Activated CD4-positive, alpha-beta T cell treated with anti-CD3 and anti-CD28 coated beads for 24 hours (primary cell): ENCODE data around the gene HS6ST1.
"Not testable (repeated sequence)": the region's sequence is repeated elsewhere in the genome, so short reads cannot be mapped to it uniquely, and the experiment has no call there.

Experiments
- DNase-seq, 2 donors: peaks; one replicate each; pipeline ENCODE4 v3.0.0-alpha.2; 2020; ENCODE audit warnings: low read depth in 2 of 2

HS6ST1 gene

GRCh38 chr2:128321784-128322714, 3.4 kb upstream of the HS6ST1 start:
- peak; percentile 69 to 73 for DNase-seq

GRCh38 chr2:128320906-128321771, 2.5 kb upstream of the HS6ST1 start:
- DNase-seq: no peak

GRCh38 chr2:128320192-128320905, 1.7 kb upstream of the HS6ST1 start:
- no peak for DNase-seq

- DNase-seq: no peak
Measured at GRCh38 chr2:128319631-128320191, 1.0 kb upstream of the HS6ST1 start.

DNA sequence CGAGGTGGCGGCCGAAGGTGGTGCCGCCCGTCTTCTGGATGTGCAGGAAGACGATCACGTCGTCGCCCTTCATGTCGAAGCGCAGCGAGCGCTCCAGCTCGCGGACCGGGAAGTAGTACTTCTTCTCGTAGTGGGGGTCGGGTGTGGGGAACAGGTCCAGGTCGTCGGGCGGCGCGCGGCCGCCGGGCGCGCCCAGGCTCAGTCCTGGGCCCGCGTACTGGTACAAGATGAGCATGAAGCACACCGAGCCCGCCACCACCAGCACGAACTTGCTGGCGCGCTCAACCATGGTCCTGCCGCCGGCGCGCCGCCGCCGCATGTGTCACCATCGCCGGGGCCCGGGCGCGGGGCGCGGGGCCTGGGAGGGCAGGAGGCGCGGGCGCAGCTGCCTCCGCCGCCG, 423 bp downstream of the HS6ST1 start:
- DNase-seq: not testable (repeated sequence)

GRCh38 chr2:128317899-128318225, 806 bp downstream of the HS6ST1 start:
- not testable (repeated sequence) for DNase-seq

GRCh38 chr2:128317181-128317898, 1.3 kb downstream of the HS6ST1 start:
- DNase-seq: no peak

DNA sequence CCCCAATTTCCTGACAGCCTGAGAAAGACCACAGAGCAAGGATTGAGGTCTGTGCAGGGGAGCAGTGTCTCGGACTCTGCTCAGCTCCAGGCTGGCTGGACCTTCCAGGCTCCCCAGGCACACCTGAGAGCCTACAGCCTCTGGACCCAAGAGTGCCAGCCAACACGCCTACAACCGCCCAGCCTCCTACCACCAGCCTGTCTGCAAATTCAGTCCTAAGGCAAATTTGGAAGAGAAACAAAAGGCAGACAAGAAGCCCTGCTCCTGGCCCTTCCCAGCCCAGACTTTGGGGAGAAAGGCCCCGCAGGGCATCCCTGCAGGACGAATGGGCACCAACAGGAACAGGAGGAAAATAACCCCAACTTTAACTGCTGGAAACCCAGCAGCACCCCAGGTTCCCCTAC, 1.9 kb downstream of the HS6ST1 start:
- no peak for DNase-seq

DNA sequence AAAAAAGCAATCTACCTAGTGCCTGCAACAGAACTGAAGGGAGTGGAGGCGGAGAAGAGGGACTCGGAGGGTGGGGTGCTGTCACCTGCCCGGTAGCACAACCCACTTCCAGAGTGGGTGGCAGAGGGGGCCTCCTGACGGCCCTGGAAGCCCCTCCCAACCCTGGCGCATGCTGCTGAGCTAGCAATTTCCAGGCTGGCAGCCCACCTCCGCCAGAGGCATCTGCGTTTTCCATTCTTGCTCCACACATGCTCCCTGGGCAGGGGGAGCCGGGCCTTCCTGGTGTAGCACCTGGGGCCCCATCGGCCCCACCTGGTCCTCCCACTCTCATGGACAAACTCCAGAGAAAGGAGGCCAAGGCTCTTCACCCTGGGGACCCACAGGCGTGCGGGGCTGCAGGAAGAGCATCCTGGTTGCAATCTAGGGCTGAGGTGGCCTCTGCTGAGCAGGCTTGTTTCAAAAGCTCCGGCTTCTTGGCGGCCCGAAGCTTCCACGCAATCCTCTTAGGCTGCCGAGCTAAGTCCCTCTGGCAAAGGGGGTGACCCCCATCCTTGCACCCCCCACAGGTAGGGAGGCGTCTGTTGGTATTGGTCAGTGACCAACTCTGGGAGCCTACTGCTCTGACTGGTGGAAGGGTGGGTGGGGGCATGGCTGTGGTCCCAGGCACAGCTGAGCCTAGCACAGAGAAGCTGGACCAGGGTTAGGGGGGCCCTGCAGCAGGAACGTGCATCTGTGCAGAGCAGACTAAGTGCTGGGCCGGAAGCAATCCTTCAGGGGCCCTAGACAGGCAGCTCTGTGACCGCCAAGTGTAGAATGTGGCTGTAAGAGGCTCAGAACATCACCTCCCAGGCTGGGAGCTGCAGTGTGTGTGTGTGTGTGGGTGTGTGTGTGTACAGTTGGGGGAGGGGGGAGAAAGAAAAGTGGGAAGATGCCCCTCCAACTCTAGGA, 2.6 kb downstream of the HS6ST1 start:
- no peak for DNase-seq

GRCh38 chr2:128315122-128315828, 3.4 kb downstream of the HS6ST1 start:
- DNase-seq: no peak

DNA sequence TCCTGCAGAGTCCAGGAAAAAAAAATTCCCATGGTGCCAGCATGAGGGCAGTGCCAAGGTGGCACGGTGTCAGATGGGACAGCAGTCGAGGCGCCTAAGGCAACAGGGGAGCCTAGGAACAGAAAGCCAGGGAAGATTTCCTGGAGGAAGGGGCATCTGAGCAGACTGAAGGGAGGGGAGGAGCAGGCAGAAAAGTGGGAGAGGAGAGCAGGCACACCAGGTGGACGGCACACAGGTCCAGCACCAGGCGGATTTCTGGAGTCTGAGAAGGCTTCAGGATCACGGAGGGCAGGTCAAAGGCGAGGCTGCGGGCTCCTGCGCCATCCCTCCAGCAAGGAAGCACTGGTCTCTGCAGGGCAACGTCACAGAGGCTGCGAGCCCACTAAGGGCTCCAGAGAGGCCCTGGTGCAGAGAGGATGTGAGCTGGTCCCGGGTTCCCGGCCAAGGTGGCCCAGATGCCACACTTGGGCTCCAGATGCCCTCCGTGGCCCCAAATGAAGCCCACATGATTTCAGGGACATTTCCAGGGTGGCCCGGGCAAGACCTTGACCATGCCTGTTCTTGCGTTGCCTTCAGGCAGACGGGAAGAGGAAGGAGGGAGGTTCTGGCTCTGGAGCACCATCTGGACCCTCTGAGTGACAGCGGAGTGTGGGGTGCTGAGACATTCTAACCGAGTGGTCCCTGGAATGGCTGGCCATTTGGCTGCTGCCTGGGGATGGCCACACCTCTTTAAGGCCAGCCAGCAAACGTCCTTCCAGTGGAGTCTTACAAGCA, 4.1 kb downstream of the HS6ST1 start:
- DNase-seq: no peak

- no peak for DNase-seq
Measured at GRCh38 chr2:128313931-128314347, 4.7 kb downstream of the HS6ST1 start.

DNA sequence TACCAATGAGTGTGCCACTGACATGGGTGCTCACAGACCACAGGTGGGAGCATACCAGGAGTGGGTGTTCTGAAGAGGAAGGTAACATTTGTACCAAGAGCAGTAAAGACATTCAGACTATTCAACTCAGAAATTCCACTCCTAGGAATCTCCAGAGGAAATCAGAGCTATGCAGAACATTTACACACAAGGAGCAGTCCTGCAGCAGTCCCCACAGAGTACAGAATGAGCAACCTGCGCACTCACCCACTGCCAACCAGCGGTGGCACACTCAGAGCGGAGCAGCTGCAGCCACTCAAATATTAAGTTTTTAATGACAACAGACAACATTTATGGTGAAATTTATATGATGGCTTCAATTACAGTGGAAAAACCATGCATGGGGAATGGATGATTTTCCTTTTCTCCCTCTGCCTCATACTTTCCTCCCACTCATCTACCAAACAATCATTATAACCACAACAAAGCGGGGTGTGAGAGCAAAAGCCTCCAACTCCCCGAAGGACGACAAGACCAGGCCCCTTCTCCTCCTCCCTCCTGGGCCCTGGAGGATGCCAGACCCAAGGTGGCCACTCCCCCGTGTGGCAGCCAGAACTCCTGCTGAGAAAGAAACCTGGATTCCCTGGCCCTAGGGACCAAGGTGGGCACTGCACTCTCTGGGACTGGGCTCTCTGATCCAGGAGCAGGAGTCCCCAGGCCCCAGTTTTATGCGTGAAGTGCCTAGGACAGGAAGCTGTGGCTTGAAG, 5.4 kb downstream of the HS6ST1 start:
- no peak for DNase-seq

- DNase-seq: no peak
Measured at GRCh38 chr2:128312411-128312810, 6.3 kb downstream of the HS6ST1 start.

- no peak for DNase-seq
Measured at GRCh38 chr2:128311755-128312341, 6.8 kb downstream of the HS6ST1 start.

DNA sequence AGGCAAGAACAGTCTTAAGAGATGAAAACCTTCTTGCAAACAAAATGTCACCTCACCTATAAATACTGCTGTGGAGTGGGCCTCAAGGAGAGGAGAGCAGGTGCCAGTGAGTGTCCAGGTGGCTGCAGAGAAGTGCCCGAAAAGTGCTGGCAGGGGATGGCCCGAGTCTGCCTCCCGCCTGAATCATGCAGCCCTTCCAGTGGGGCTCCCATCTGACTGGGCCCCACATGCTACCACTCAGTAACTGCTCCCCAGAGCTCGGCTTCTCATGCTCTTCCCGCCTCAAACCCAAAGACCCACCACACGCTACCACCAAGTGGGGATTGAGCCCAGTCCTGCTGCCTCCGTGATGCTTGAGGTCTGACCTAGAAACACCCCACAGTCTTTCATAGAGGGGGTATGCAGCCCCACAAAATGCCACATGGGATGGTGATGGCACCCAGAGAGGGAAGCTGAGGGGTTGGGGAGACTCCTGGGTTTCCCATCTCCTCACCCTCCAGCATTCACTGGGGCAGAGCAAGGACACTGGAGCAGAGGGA, 7.4 kb downstream of the HS6ST1 start:
- no peak for DNase-seq

DNA sequence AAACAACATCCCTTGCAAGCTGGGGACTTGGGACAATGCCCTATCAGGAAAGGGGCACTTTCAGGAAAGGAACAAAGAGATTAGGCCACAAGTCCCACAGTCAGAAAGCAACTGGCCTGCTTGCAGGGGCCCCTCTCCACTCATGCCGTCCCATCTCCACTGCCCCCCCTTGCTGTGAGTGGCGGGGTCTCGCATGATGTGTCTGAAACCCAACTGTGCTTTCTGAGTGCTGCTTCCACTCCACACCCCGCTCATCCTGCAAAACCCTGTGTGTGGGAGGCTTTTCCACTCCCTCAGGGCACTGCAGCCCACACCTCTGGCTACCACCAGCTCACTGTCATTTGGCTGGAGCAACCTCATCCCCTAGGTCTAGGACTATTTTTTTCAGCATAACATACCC, 7.9 kb downstream of the HS6ST1 start:
- no peak for DNase-seq
